Karpas-422 (cell line): Measurements from ENCODE around the gene ZGRF1. TPM values are rescaled to one million over a fixed set of nuclear protein-coding genes. Genes with fewer than 3 reads are reported as not detected.
"Not testable (repeated sequence)": the region's sequence is repeated elsewhere in the genome, so short reads cannot be mapped to it uniquely, and the experiment has no call there.

Experiments used
- DNase-seq: peaks from one replicate; pipeline ENCODE4 v3.0.0-alpha.2; 2015
- H2AFZ ChIP-seq: fragments of 200-600 bp; sonication (generic); 2 replicates; pipeline ENCODE4 v1.6.1; 2014; ENCODE audit warnings: antibody characterized with exemption, low read length, mixed read lengths
- H3K27ac ChIP-seq: fragments of 200-600 bp; sonication (generic); 2 replicates; pipeline ENCODE4 v1.5.1; 2014; ENCODE audit warnings: mild to moderate bottlenecking, low read length, moderate library complexity
- H3K27me3 ChIP-seq: fragments of 200-600 bp; sonication (generic); 2 replicates; pipeline ENCODE4 v1.6.1; 2014; ENCODE audit warnings: low read length, mixed read lengths
- H3K36me3 ChIP-seq: fragments of 200-600 bp; sonication (generic); 2 replicates; pipeline ENCODE4 v1.6.1; 2014; ENCODE audit warnings: low read length, mixed read lengths; ENCODE audit not compliant: insufficient read depth
- H3K4me1 ChIP-seq: fragments of 200-600 bp; sonication (generic); 2 replicates; pipeline ENCODE4 v1.6.1; 2014; ENCODE audit warnings: mild to moderate bottlenecking, low read length, mixed read lengths
- H3K4me2 ChIP-seq: fragments of 200-600 bp; sonication (generic); 2 replicates; pipeline ENCODE4 v1.6.1; 2014; ENCODE audit warnings: low read length, low read depth, mild to moderate bottlenecking; ENCODE audit not compliant: poor library complexity, severe bottlenecking
- H3K4me3 ChIP-seq: fragments of 200-600 bp; sonication (generic); 2 replicates; pipeline ENCODE4 v1.5.1; 2014; ENCODE audit warnings: mild to moderate bottlenecking, antibody characterized with exemption, low read length, mixed read lengths
- H3K79me2 ChIP-seq: fragments of 200-600 bp; sonication (generic); 2 replicates; pipeline ENCODE4 v1.6.1; 2014; ENCODE audit warnings: mild to moderate bottlenecking, low read length, mixed read lengths
- H3K9ac ChIP-seq: fragments of 200-600 bp; sonication (generic); 2 replicates; pipeline ENCODE4 v1.6.0; 2014; ENCODE audit warnings: low read length
- H3K9me2 ChIP-seq: fragments of 200-600 bp; sonication (generic), shearing (Covaris generic); replicated peaks from 2 replicates; pipeline ENCODE4 v1.6.0; 2014; ENCODE audit warnings: mild to moderate bottlenecking, low read length, moderate library complexity; ENCODE audit not compliant: insufficient read depth
- H3K9me3 ChIP-seq: fragments of 300-700, 200-600 bp; sonication (generic); 2 replicates; pipeline ENCODE4 v1.6.1; 2014; ENCODE audit warnings: low read length, mixed read lengths
- H4K20me1 ChIP-seq: fragments of 200-600 bp; sonication (generic); 2 replicates; pipeline ENCODE4 v1.6.1; 2014; ENCODE audit warnings: mild to moderate bottlenecking, antibody characterized with exemption, low read length, low read depth; ENCODE audit not compliant: insufficient read depth
- total RNA-seq: library from RNA; depleted of rRNA; stranded (reverse); fragments of >200 nt; shearing (Covaris generic); gene quantifications from 2 replicates; pipeline ENCODE4 v1.2.3, GENCODE V29; 2014; ENCODE audit warnings: low replicate concordance

Gene ZGRF1
- total RNA-seq, 1 experiment from 2014 or later: 39.8 TPM

- DNase-seq: no peak
- Histone ChIP-seq H3K9ac (no peak overlapping the region), H3K79me2 (0 out of 2 replicates have a peak, but pooled peaks cover 2% of the 10 kb centered on the region), H2AFZ (no peak overlapping the region), H3K27me3 (no peaks in the 10 kb centered on the region), H3K9me3 (no peaks in the 10 kb centered on the region), H4K20me1 (no peaks in the 10 kb centered on the region), H3K4me2 (no peak overlapping the region), H3K27ac (no peak overlapping the region), H3K36me3 (peaks cover 27% of the 10 kb centered on the region; the same call in 1 of the 2 replicates), H3K4me3 (no peak overlapping the region), H3K4me1 (no peaks in the 10 kb centered on the region), H3K9me2 (no peaks in the 10 kb centered on the region)
Measured at GRCh38 chr4:112626228-112626627, 10.5 kb downstream of the ZGRF1 start.

GRCh38 chr4:112616984-112617383, 19.7 kb downstream of the ZGRF1 start:
- Histone ChIP-seq H3K9ac (no peak overlapping the region), H3K79me2 (no peaks in the 10 kb centered on the region), H3K4me3 (no peak overlapping the region), H3K9me3 (no peaks in the 10 kb centered on the region), H3K27ac (no peak overlapping the region), H4K20me1 (no peaks in the 10 kb centered on the region), H3K27me3 (no peaks in the 10 kb centered on the region), H3K9me2 (no peaks in the 10 kb centered on the region), H3K4me2 (no peak overlapping the region), H3K4me1 (no peaks in the 10 kb centered on the region), H2AFZ (no peak overlapping the region), H3K36me3 (peaks cover 30% of the 10 kb centered on the region; the same call in 1 of the 2 replicates)
- DNase-seq: no peak

GRCh38 chr4:112612814-112613213, 23.9 kb downstream of the ZGRF1 start:
- not testable (repeated sequence) for H3K4me2 ChIP-seq, H3K27ac ChIP-seq, H3K9ac ChIP-seq, H3K4me3 ChIP-seq, H3K9me2 ChIP-seq, H3K9me3 ChIP-seq, H3K79me2 ChIP-seq, H3K27me3 ChIP-seq, H4K20me1 ChIP-seq, H3K4me1 ChIP-seq, DNase-seq, H3K36me3 ChIP-seq, H2AFZ ChIP-seq

GRCh38 chr4:112604589-112604988, 32.1 kb downstream of the ZGRF1 start:
- Histone ChIP-seq H2AFZ (no peak overlapping the region), H3K9me2 (no peaks in the 10 kb centered on the region), H3K27ac (no peak overlapping the region), H3K4me1 (peaks cover 7% of the 10 kb centered on the region), H3K27me3 (no peaks in the 10 kb centered on the region), H3K36me3 (peaks cover 3% of the 10 kb centered on the region; the same call in 1 of the 2 replicates), H3K9ac (no peak overlapping the region), H3K9me3 (no peaks in the 10 kb centered on the region), H3K4me3 (no peak overlapping the region), H3K4me2 (no peak overlapping the region), H4K20me1 (no peaks in the 10 kb centered on the region), H3K79me2 (no peaks in the 10 kb centered on the region)
- peak; percentile 85 for DNase-seq

- H3K27ac ChIP-seq: no peak overlapping the region
- no peak overlapping the region for H3K4me2 ChIP-seq
- no peaks in the 10 kb centered on the region for H3K79me2 ChIP-seq
- no peaks in the 10 kb centered on the region for H3K4me1 ChIP-seq
- no peaks in the 10 kb centered on the region for H3K27me3 ChIP-seq
- no peaks in the 10 kb centered on the region for H3K9me3 ChIP-seq
- no peak overlapping the region for H3K4me3 ChIP-seq
- no peak for DNase-seq
- no peaks in the 10 kb centered on the region for H4K20me1 ChIP-seq
- no peak overlapping the region for H2AFZ ChIP-seq
- peaks cover 3% of the 10 kb centered on the region; the same call in 1 of the 2 replicates for H3K36me3 ChIP-seq
- H3K9ac ChIP-seq: no peak overlapping the region
- H3K9me2 ChIP-seq: no peaks in the 10 kb centered on the region
Measured at GRCh38 chr4:112594993-112595392, 41.7 kb downstream of the ZGRF1 start.

GRCh38 chr4:112593438-112594133, 43.1 kb downstream of the ZGRF1 start:
- H4K20me1 ChIP-seq: no peaks in the 10 kb centered on the region

GRCh38 chr4:112592717-112593116, 44.0 kb downstream of the ZGRF1 start:
- Histone ChIP-seq H3K4me2 (no peak overlapping the region), H3K9me3 (no peaks in the 10 kb centered on the region), H4K20me1 (no peaks in the 10 kb centered on the region), H3K27ac (no peak overlapping the region), H3K4me1 (no peaks in the 10 kb centered on the region), H3K9ac (no peak overlapping the region), H3K4me3 (no peak overlapping the region), H3K79me2 (no peaks in the 10 kb centered on the region), H3K9me2 (no peaks in the 10 kb centered on the region), H2AFZ (no peak overlapping the region), H3K36me3 (no peaks in the 10 kb centered on the region), H3K27me3 (no peaks in the 10 kb centered on the region)
- DNase-seq: no peak

More at GRCh38 chr4:112593438-112594133, 43.1 kb downstream of the ZGRF1 start:
- Histone ChIP-seq H3K4me1 (no peaks in the 10 kb centered on the region), H3K4me3 (no peak overlapping the region), H3K9ac (no peak overlapping the region), H3K9me2 (no peaks in the 10 kb centered on the region), H3K9me3 (no peaks in the 10 kb centered on the region), H3K36me3 (no peaks in the 10 kb centered on the region; the same call in 1 of the 2 replicates), H3K4me2 (no peak overlapping the region), H2AFZ (no peak overlapping the region), H3K79me2 (no peaks in the 10 kb centered on the region), H3K27ac (no peak overlapping the region), H3K27me3 (no peaks in the 10 kb centered on the region)
- no peak for DNase-seq

- Histone ChIP-seq H4K20me1 (no peaks in the 10 kb centered on the region), H3K4me1 (no peaks in the 10 kb centered on the region), H3K9me3 (no peaks in the 10 kb centered on the region), H3K4me2 (no peak overlapping the region), H3K79me2 (no peaks in the 10 kb centered on the region), H3K36me3 (peaks cover 3% of the 10 kb centered on the region; the same call in 1 of the 2 replicates), H3K9ac (no peak overlapping the region), H3K9me2 (no peaks in the 10 kb centered on the region), H3K4me3 (no peak overlapping the region), H2AFZ (no peak overlapping the region), H3K27ac (no peak overlapping the region), H3K27me3 (no peaks in the 10 kb centered on the region)
- no peak for DNase-seq
Measured at GRCh38 chr4:112591593-112591992, 45.1 kb downstream of the ZGRF1 start.
